ENCODE measurements around the gene ADGRF5. TPM values are rescaled to one million over a fixed set of nuclear protein-coding genes. Genes with fewer than 3 reads are reported as not detected.
"Not testable (repeated sequence)": the region's sequence is repeated elsewhere in the genome, so short reads cannot be mapped to it uniquely, and the experiment has no call there.

The ADGRF5 gene
- total and polyA plus RNA-seq, 7 donors, result 1.2 to 15.0 (median 7.3) TPM

GRCh38 chr6:46848684-46849360 is 72.9 kb downstream of the ADGRF5 start:
- H3K27ac ChIP-seq, result no peak overlapping the region
- no peaks in the 10 kb centered on the region for H3K27me3 ChIP-seq
- DNase-seq, result peak; percentile 90
- no peaks in the 10 kb centered on the region for H3K9me3 ChIP-seq
- intact Hi-C loops (cut with DNase I), result loop anchor here (1.0 to 2.0 kb wide), 3 partner anchors 142 to 462 kb away; no protein-coding TSS in a partner anchor
- H3K36me3 ChIP-seq, result no peaks in the 10 kb centered on the region
- peaks cover 0 to 7% (median 2%) of the 10 kb centered on the region in 4 donors for H3K4me1 ChIP-seq
- TF ChIP-seq POLR2A (IDR thresholded peaks at IDR 0.05) (no peak), POLR2AphosphoS5 (IDR thresholded peaks at IDR 0.05) (no peak), EP300 (IDR thresholded peaks at IDR 0.05) (no peak)
- TF ChIP-seq, protein P1, sequence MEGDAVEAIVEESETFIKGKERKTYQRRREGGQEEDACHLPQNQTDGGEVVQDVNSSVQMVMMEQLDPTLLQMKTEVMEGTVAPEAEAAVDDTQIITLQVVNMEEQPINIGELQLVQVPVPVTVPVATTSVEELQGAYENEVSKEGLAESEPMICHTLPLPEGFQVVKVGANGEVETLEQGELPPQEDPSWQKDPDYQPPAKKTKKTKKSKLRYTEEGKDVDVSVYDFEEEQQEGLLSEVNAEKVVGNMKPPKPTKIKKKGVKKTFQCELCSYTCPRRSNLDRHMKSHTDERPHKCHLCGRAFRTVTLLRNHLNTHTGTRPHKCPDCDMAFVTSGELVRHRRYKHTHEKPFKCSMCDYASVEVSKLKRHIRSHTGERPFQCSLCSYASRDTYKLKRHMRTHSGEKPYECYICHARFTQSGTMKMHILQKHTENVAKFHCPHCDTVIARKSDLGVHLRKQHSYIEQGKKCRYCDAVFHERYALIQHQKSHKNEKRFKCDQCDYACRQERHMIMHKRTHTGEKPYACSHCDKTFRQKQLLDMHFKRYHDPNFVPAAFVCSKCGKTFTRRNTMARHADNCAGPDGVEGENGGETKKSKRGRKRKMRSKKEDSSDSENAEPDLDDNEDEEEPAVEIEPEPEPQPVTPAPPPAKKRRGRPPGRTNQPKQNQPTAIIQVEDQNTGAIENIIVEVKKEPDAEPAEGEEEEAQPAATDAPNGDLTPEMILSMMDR (IDR thresholded peaks at IDR 0.05), result peak; percentile 83 to 97 (median 90)
- 5 to 11% methylated on average over 25 of the region's 25 CpGs for WGBS, 2 donors
- H3K4me3 ChIP-seq, result no peak overlapping the region

- Histone ChIP-seq H3K27me3 (no peaks in the 10 kb centered on the region), H3K27ac (no peak overlapping the region), H3K9me3 (peaks cover 0 to 6% (median 1%) of the 10 kb centered on the region in 4 donors), H3K36me3 (no peaks in the 10 kb centered on the region), H3K4me3 (no peak overlapping the region), H3K4me1 (peaks cover 0 to 7% (median 2%) of the 10 kb centered on the region in 4 donors)
- DNase-seq, result no peak
- WGBS, 2 donors, result 86 to 90% methylated on average over 5 of the region's 5 CpGs
- intact Hi-C loops (cut with DNase I), result no loop called here
- no peak for TF ChIP-seq POLR2A (IDR thresholded peaks at IDR 0.05)
- TF ChIP-seq, protein P1 (IDR thresholded peaks at IDR 0.05), result no peak
- no peak for TF ChIP-seq POLR2AphosphoS5 (IDR thresholded peaks at IDR 0.05)
- no peak for TF ChIP-seq EP300 (IDR thresholded peaks at IDR 0.05)
These were observed 76.6 kb downstream of the ADGRF5 start for GRCh38 chr6:46845126-46845525.

GRCh38 chr6:46842252-46842846 is 79.4 kb downstream of the ADGRF5 start:
- H3K36me3 ChIP-seq; intact Hi-C loops (cut with DNase I); H3K4me3 ChIP-seq; DNase-seq; H3K4me1 ChIP-seq; H3K27ac ChIP-seq; H3K27me3 ChIP-seq; H3K9me3 ChIP-seq: not testable (repeated sequence)
- 89 to 90% methylated on average over 6 of the region's 6 CpGs for WGBS, 2 donors

GRCh38 chr6:46838033-46838432 is 83.7 kb downstream of the ADGRF5 start:
- H3K4me3 ChIP-seq, result no peak overlapping the region
- no peaks in the 10 kb centered on the region for H3K36me3 ChIP-seq
- WGBS, 2 donors, result 99% methylated on average over 2 of the region's 2 CpGs
- H3K9me3 ChIP-seq, result peaks cover 0 to 6% (median 1%) of the 10 kb centered on the region in 4 donors
- TF ChIP-seq, protein P1 (IDR thresholded peaks at IDR 0.05), result no peak
- TF ChIP-seq POLR2AphosphoS5 (IDR thresholded peaks at IDR 0.05), result no peak
- TF ChIP-seq EP300 (IDR thresholded peaks at IDR 0.05), result no peak
- no peak for TF ChIP-seq POLR2A (IDR thresholded peaks at IDR 0.05)
- H3K27me3 ChIP-seq, result no peaks in the 10 kb centered on the region
- no peak overlapping the region for H3K27ac ChIP-seq
- peaks cover 0 to 15% (median 4%) of the 10 kb centered on the region in 4 donors for H3K4me1 ChIP-seq
- no peak for DNase-seq
- intact Hi-C loops (cut with DNase I), result no loop called here

DNA sequence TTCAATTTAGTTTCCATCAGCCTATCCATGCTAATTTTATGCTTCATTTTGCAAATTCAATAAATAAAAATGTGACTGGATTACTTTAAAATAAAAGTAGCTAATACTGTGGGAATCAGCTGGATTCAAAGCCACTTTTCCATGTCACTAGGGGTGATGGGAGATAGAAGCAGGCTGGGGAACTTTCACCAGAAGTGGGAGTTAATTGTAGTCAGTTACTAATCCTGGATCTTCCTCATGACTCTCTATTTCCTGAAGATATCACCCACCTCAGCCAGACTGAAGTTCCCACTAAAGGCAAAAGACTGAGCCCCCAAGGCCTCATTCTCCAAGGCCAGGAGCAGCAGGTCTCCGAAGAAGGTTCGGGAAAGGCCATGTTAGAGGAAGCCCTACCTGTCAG is 86.7 kb downstream of the ADGRF5 start:
- intact Hi-C loops (cut with DNase I); DNase-seq; H3K9me3 ChIP-seq; H3K27ac ChIP-seq; H3K27me3 ChIP-seq; H3K36me3 ChIP-seq; H3K4me3 ChIP-seq: not testable (repeated sequence)
- peaks cover 0 to 15% (median 4%) of the 10 kb centered on the region in 4 donors for H3K4me1 ChIP-seq
- 96 to 97% methylated on average over 2 of the region's 2 CpGs for WGBS, 2 donors

DNA sequence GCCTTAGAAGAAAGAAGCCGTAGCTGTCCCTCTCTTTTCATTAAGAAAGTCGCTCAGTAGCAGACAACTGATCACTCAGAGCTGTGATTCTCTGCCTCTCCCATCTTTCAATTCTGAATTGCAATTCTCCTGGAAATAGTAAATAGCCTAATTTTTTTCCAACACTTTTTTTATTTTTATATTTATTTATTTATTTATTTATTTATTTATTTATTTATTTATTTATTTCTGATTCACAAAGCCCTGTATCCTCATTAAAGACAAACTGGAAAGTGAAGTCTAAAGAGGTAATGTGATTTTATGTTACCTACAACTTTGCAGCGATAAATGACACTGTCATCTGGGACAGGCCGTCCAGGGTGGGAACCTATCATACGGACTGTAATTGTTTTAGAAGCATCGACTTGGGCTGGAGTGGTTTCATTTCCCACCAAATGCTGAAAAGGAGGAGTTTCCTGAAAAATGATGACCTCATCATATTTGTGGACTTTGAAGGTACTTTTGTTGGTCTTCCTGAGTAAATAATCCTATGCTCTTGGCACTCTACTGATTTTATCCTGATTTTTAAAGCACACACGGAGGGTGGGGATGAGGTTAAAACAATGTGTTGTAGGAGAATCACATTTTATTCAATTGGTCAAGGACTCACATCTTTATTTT is 87.4 kb downstream of the ADGRF5 start:
- H3K4me3 ChIP-seq; H3K27me3 ChIP-seq; intact Hi-C loops (cut with DNase I); H3K36me3 ChIP-seq; DNase-seq; H3K9me3 ChIP-seq; H3K27ac ChIP-seq: not testable (repeated sequence)
- WGBS, 2 donors, result 62 to 78% methylated on average over 7 of the region's 7 CpGs
- H3K4me1 ChIP-seq, result peaks cover 0 to 15% (median 4%) of the 10 kb centered on the region in 4 donors

Data from sigmoid colon (tissue), 7 donors.